ENCODE measurements around the gene CYB5R4.
"Not testable (repeated sequence)": the region's sequence is repeated elsewhere in the genome, so short reads cannot be mapped to it uniquely, and the experiment has no call there.

The CYB5R4 gene

GRCh38 chr6:83904395-83904794, 44.9 kb downstream of the CYB5R4 start:
- no peak for DNase-seq
- intact Hi-C loops (cut with DNase I), result no loop called here

- intact Hi-C loops (cut with DNase I), result no loop called here
- peak in 2 of 10 donors; percentile 52 to 71 for DNase-seq
Measured at GRCh38 chr6:83905648-83906047, 46.2 kb downstream of the CYB5R4 start.

- intact Hi-C loops (cut with DNase I); DNase-seq: not testable (repeated sequence)
Measured at GRCh38 chr6:83907623-83908390, 48.3 kb downstream of the CYB5R4 start.

- intact Hi-C loops (cut with DNase I), result no loop called here
- DNase-seq, result no peak
Measured at GRCh38 chr6:83908813-83909212, 49.3 kb downstream of the CYB5R4 start.

- intact Hi-C loops (cut with DNase I), result no loop called here
- no peak for DNase-seq
Measured at GRCh38 chr6:83911278-83911677, 51.8 kb downstream of the CYB5R4 start.

GRCh38 chr6:83914953-83915352, 55.5 kb downstream of the CYB5R4 start:
- no peak for DNase-seq
- intact Hi-C loops (cut with DNase I), result no loop called here

GRCh38 chr6:83917001-83917400, 57.5 kb downstream of the CYB5R4 start:
- no peak for DNase-seq
- intact Hi-C loops (cut with DNase I), result no loop called here

- no peak for DNase-seq
- intact Hi-C loops (cut with DNase I), result no loop called here
Measured at GRCh38 chr6:83920017-83920416, 60.5 kb downstream of the CYB5R4 start.

GRCh38 chr6:83921315-83921714, 61.8 kb downstream of the CYB5R4 start:
- intact Hi-C loops (cut with DNase I), result no loop called here
- DNase-seq, result no peak

- intact Hi-C loops (cut with DNase I), result no loop called here
- no peak for DNase-seq
Measured at GRCh38 chr6:83927470-83927869, 68.0 kb downstream of the CYB5R4 start.

GRCh38 chr6:83928286-83928685, 68.8 kb downstream of the CYB5R4 start:
- intact Hi-C loops (cut with DNase I), result no loop called here
- DNase-seq, result no peak

- DNase-seq; intact Hi-C loops (cut with DNase I): not testable (repeated sequence)
Measured at GRCh38 chr6:83946201-83946833, 86.8 kb downstream of the CYB5R4 start.

GRCh38 chr6:83947983-83948382, 88.5 kb downstream of the CYB5R4 start:
- DNase-seq; intact Hi-C loops (cut with DNase I): not testable (repeated sequence)

- intact Hi-C loops (cut with DNase I), result no loop called here
- DNase-seq, result no peak
Measured at GRCh38 chr6:83948851-83949250, 89.4 kb downstream of the CYB5R4 start.

GRCh38 chr6:83951423-83951822, 91.9 kb downstream of the CYB5R4 start:
- DNase-seq; intact Hi-C loops (cut with DNase I): not testable (repeated sequence)

GRCh38 chr6:83952830-83953229, 93.3 kb downstream of the CYB5R4 start:
- intact Hi-C loops (cut with DNase I), result no loop called here
- no peak for DNase-seq

GRCh38 chr6:83954371-83954770, 94.9 kb downstream of the CYB5R4 start:
- intact Hi-C loops (cut with DNase I), result no loop called here
- no peak for DNase-seq

GRCh38 chr6:83958241-83958685, 98.8 kb downstream of the CYB5R4 start:
- DNase-seq, result no peak
- intact Hi-C loops (cut with DNase I), result no loop called here

- no peak for DNase-seq
- intact Hi-C loops (cut with DNase I), result no loop called here
Measured at GRCh38 chr6:83960664-83961063, 101.2 kb downstream of the CYB5R4 start.

- no peak for DNase-seq
Measured at GRCh38 chr6:83962582-83962981, 103.1 kb downstream of the CYB5R4 start.

GRCh38 chr6:83966539-83966938, 107.0 kb downstream of the CYB5R4 start:
- no peak for DNase-seq
- intact Hi-C loops (cut with DNase I), result no loop called here

More at GRCh38 chr6:83962582-83962981, 103.1 kb downstream of the CYB5R4 start:
- intact Hi-C loops (cut with DNase I), result no loop called here

GRCh38 chr6:83970582-83970981, 111.1 kb downstream of the CYB5R4 start:
- DNase-seq, result no peak
- intact Hi-C loops (cut with DNase I), result no loop called here

All from posterior cingulate gyrus (tissue), 11 donors.